Naive thymus-derived CD8-positive, alpha-beta T cell (primary cell): ENCODE results near the gene DDX11. TPM values are rescaled to one million over a fixed set of nuclear protein-coding genes. Genes with fewer than 3 reads are reported as not detected.
A peak's percentile ranks its signal among the peaks of the same experiment; 100 is the strongest.
"Not testable (repeated sequence)": the region's sequence is repeated elsewhere in the genome, so short reads cannot be mapped to it uniquely, and the experiment has no call there.

Source experiments
- ATAC-seq, 2 donors: fragments of 150-1000 bp; cut with Tn5 transposase in 1 of 2; sonication (Bioruptor Pico), chemical (Tn5 transposase) in 1 of 2; 1 replicate in 1 of 2; 2 replicates in 1 of 2; pipeline ENCODE4 v1.10.0; 2021; ENCODE audit warnings: mild to moderate bottlenecking in 2 of 2, moderate library complexity in 2 of 2
- POLR2A ChIA-PET: fragments of 350-600 bp; sonication (Branson Sonifier 250); formaldehyde crosslinking; loops from one replicate; lab custom pipeline; 2021; ENCODE audit warnings: antibody characterized with exemption; lab: Charles Lee
- DNase-seq, 10 donors: peaks; one replicate each; pipeline versions ENCODE4 v3.0.0 to v3.0.0-alpha.2; 2020 to 2022
- H3K27ac Mint-ChIP-seq, 10 donors: one replicate each; pipeline ENCODE4 v1.8.0; 2020 to 2022; ENCODE audit warnings: mild to moderate bottlenecking in 10 of 10, mixed read lengths in 10 of 10, moderate library complexity in 4 of 10, inconsistent platforms in 1 of 10
- H3K27me3 Mint-ChIP-seq, 5 donors: one replicate each; pipeline ENCODE4 v1.8.0; 2021 to 2022; ENCODE audit warnings: mixed read lengths in 5 of 5
- H3K36me3 Mint-ChIP-seq, 3 donors: one replicate each; pipeline ENCODE4 v1.8.0; 2020 to 2022; ENCODE audit warnings: mixed read lengths in 3 of 3, mild to moderate bottlenecking in 2 of 3, inconsistent platforms in 1 of 3
- H3K4me1 Mint-ChIP-seq, 4 donors: one replicate each; pipeline ENCODE4 v1.8.0; 2021 to 2022; ENCODE audit warnings: mixed read lengths in 4 of 4
- H3K4me3 Mint-ChIP-seq, 10 donors: one replicate each; pipeline ENCODE4 v1.8.0; 2020 to 2022; ENCODE audit warnings: mild to moderate bottlenecking in 10 of 10, mixed read lengths in 10 of 10, moderate library complexity in 6 of 10, inconsistent platforms in 1 of 10
- H3K9me3 Mint-ChIP-seq, 9 donors: one replicate each; pipeline ENCODE4 v1.8.0; 2020 to 2022; ENCODE audit warnings: mixed read lengths in 9 of 9, mild to moderate bottlenecking in 3 of 9, inconsistent platforms in 1 of 9, moderate library complexity in 1 of 9
- polyA plus RNA-seq, 3 donors: library from polyadenylated mRNA; unstranded; fragments of 300-500 nt; fragmentation: Illumina TruSeq; gene quantifications; one replicate each; pipeline ENCODE4 v1.2.3, GENCODE V29; 2021
- total RNA-seq, 8 experiments: library from RNA in 2 of 8; stranded (reverse) in 2 of 8; gene quantifications; one replicate each; pipeline ENCODE4 v1.2.3 and lab custom pipeline; 2021 to 2026

The DDX11 gene
- total and polyA plus RNA-seq, 5 experiments from 2014 or later: 2.4 to 141 (median 24.2) TPM

DNA sequence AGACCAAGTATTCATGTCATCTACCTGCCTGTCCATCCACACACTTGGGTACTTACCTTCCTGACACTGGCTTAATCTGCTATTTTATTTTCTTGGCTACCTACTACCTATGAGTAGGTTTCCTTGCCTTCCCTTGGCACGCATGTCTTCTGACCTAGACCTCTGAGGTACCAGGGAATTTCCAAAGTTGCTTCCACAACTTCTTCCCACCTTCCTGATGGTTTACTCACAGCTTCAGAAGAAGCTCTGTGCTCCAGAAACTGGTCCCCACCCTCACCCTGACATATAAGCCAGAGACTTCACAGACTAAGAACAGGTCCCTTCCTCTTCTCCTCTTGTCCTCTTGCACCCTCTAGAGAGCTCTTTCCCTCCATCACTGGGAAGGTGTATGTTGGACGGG is 35.7 kb upstream of the DDX11 start:
- peaks cover 3 to 26% (median 13%) of the 10 kb centered on the region in 5 donors for H3K27me3 Mint-ChIP-seq
- no peaks in the 10 kb centered on the region for H3K9me3 Mint-ChIP-seq
- POLR2A ChIA-PET: no interaction called here
- H3K27ac Mint-ChIP-seq: no peak overlapping the region
- no peak overlapping the region for H3K4me3 Mint-ChIP-seq
- DNase-seq (no peak), ATAC-seq (no peak)
- H3K36me3 Mint-ChIP-seq: no peaks in the 10 kb centered on the region
- no peaks in the 10 kb centered on the region for H3K4me1 Mint-ChIP-seq

GRCh38 chr12:31041033-31041564 is 32.6 kb upstream of the DDX11 start:
- H3K9me3 Mint-ChIP-seq: peaks cover 0 to 1% (median 0%) of the 10 kb centered on the region in 9 donors
- no peaks in the 10 kb centered on the region for H3K4me1 Mint-ChIP-seq
- H3K27me3 Mint-ChIP-seq: peaks cover 0 to 19% (median 4%) of the 10 kb centered on the region in 5 donors
- H3K4me3 Mint-ChIP-seq: no peak overlapping the region
- ATAC-seq (no peak), DNase-seq (no peak)
- POLR2A ChIA-PET: no interaction called here
- no peaks in the 10 kb centered on the region for H3K36me3 Mint-ChIP-seq
- H3K27ac Mint-ChIP-seq: no peak overlapping the region

- H3K4me3 Mint-ChIP-seq, H3K27ac Mint-ChIP-seq, DNase-seq, POLR2A ChIA-PET, H3K36me3 Mint-ChIP-seq, H3K27me3 Mint-ChIP-seq, ATAC-seq, H3K9me3 Mint-ChIP-seq: not testable (repeated sequence)
- H3K4me1 Mint-ChIP-seq: peaks cover 5 to 12% (median 7%) of the 10 kb centered on the region in 4 donors
These were observed 23.5 kb upstream of the DDX11 start for GRCh38 chr12:31050143-31050542.

- H3K27me3 Mint-ChIP-seq, H3K9me3 Mint-ChIP-seq, H3K4me3 Mint-ChIP-seq, POLR2A ChIA-PET, ATAC-seq, H3K36me3 Mint-ChIP-seq, DNase-seq: not testable (repeated sequence)
- peak overlapping the region in 2 of 10 donors; percentile 20 to 56 for H3K27ac Mint-ChIP-seq
- peaks cover 5 to 12% (median 7%) of the 10 kb centered on the region in 4 donors for H3K4me1 Mint-ChIP-seq
These were observed 23.1 kb upstream of the DDX11 start for GRCh38 chr12:31050548-31050947.

GRCh38 chr12:31051692-31052091 is 22.0 kb upstream of the DDX11 start:
- H3K27me3 Mint-ChIP-seq, H3K9me3 Mint-ChIP-seq, POLR2A ChIA-PET, H3K36me3 Mint-ChIP-seq: not testable (repeated sequence)
- peaks cover 5 to 12% (median 7%) of the 10 kb centered on the region in 4 donors for H3K4me1 Mint-ChIP-seq
- peak overlapping the region in 1 of 10 donors; percentile 12 for H3K4me3 Mint-ChIP-seq
- ATAC-seq (peak in 1 of 2 donors; percentile 61), DNase-seq (peak in 1 of 10 donors; percentile 6)
- H3K27ac Mint-ChIP-seq: peak overlapping the region in 4 of 10 donors; percentile 9 to 68 (median 30)

DNA sequence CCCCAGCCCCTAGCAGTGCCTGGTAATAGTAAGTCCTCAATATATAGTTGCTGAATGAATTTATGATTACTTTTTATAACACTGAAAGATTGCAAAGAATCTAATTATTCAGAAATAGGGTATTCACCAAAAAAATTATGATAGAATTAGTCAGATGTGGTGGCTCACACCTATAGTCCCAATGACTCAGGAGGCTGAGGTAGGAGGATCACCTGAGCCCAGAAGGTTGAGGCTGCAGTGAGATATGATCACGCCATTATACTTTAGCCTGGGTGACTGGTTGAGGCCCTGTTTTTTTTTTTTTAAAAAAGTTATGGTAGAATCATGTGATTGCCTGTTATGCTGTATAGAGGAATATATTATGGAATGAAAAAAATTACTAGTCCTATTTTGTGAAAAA is 21.5 kb upstream of the DDX11 start:
- H3K36me3 Mint-ChIP-seq, H3K4me3 Mint-ChIP-seq, POLR2A ChIA-PET, H3K27ac Mint-ChIP-seq, DNase-seq, H3K27me3 Mint-ChIP-seq, H3K9me3 Mint-ChIP-seq, ATAC-seq: not testable (repeated sequence)
- H3K4me1 Mint-ChIP-seq: peaks cover 5 to 12% (median 7%) of the 10 kb centered on the region in 4 donors

- H3K27me3 Mint-ChIP-seq, DNase-seq, ATAC-seq, H3K4me3 Mint-ChIP-seq, POLR2A ChIA-PET, H3K36me3 Mint-ChIP-seq, H3K27ac Mint-ChIP-seq, H3K9me3 Mint-ChIP-seq: not testable (repeated sequence)
- H3K4me1 Mint-ChIP-seq: peaks cover 5 to 12% (median 8%) of the 10 kb centered on the region in 4 donors
These were observed 20.8 kb upstream of the DDX11 start for GRCh38 chr12:31052666-31053439.

- H3K9me3 Mint-ChIP-seq, POLR2A ChIA-PET, DNase-seq, H3K36me3 Mint-ChIP-seq, H3K27me3 Mint-ChIP-seq, H3K27ac Mint-ChIP-seq, H3K4me3 Mint-ChIP-seq, ATAC-seq: not testable (repeated sequence)
- H3K4me1 Mint-ChIP-seq: peaks cover 5 to 12% (median 8%) of the 10 kb centered on the region in 4 donors
These were observed 19.7 kb upstream of the DDX11 start for GRCh38 chr12:31053944-31054343.

DNA sequence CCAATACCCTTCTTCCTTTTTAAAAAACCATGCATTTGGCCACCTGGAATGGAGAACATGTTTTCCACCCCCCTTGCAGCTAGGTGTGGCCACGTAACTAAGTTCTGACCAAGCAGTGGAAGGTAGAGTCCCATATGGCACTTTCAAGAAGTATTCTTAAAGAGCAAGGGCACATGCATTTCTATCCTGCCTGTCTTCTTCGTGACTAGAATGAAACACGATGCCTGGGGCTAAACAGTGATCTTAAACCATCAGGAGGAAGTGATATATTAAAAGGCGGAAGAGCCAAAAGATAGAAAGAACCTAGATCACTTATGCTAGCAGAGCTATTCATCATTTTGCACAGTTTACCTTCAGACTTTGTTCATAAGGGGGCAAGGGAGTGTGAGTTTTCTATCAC is 16.0 kb upstream of the DDX11 start:
- H3K4me3 Mint-ChIP-seq: no peak overlapping the region
- POLR2A ChIA-PET: no interaction called here
- no peaks in the 10 kb centered on the region for H3K9me3 Mint-ChIP-seq
- peaks cover 0 to 4% (median 2%) of the 10 kb centered on the region in 3 donors for H3K36me3 Mint-ChIP-seq
- H3K27me3 Mint-ChIP-seq: peaks cover 0 to 3% (median 0%) of the 10 kb centered on the region in 5 donors
- no peak overlapping the region for H3K27ac Mint-ChIP-seq
- no peak for ATAC-seq
- H3K4me1 Mint-ChIP-seq: peaks cover 0 to 2% (median 0%) of the 10 kb centered on the region in 4 donors
- DNase-seq: no peak

GRCh38 chr12:31066196-31066595 is 7.5 kb upstream of the DDX11 start:
- H3K27ac Mint-ChIP-seq, H3K36me3 Mint-ChIP-seq, DNase-seq, H3K4me3 Mint-ChIP-seq, ATAC-seq, H3K27me3 Mint-ChIP-seq, H3K9me3 Mint-ChIP-seq, H3K4me1 Mint-ChIP-seq, POLR2A ChIA-PET: not testable (repeated sequence)

GRCh38 chr12:31067656-31068055 is 6.0 kb upstream of the DDX11 start:
- DNase-seq, H3K27me3 Mint-ChIP-seq, ATAC-seq, H3K27ac Mint-ChIP-seq, H3K4me1 Mint-ChIP-seq, H3K9me3 Mint-ChIP-seq, H3K36me3 Mint-ChIP-seq, H3K4me3 Mint-ChIP-seq, POLR2A ChIA-PET: not testable (repeated sequence)

GRCh38 chr12:31070971-31071740 is 2.5 kb upstream of the DDX11 start:
- H3K4me1 Mint-ChIP-seq: peaks cover 10 to 27% (median 26%) of the 10 kb centered on the region in 4 donors
- not testable (repeated sequence) for H3K36me3 Mint-ChIP-seq, H3K4me3 Mint-ChIP-seq, DNase-seq, H3K27me3 Mint-ChIP-seq, H3K9me3 Mint-ChIP-seq, ATAC-seq, H3K27ac Mint-ChIP-seq
- POLR2A ChIA-PET: interaction anchor here (0.8 kb wide), 1 partner anchor 375 kb away, joined by 4 read pairs; the partner anchor contains the start of gene IPO8

- H3K27me3 Mint-ChIP-seq, H3K9me3 Mint-ChIP-seq, ATAC-seq, H3K36me3 Mint-ChIP-seq, POLR2A ChIA-PET: not testable (repeated sequence)
- Mint-ChIP-seq H3K4me1 (peaks cover 10 to 43% (median 31%) of the 10 kb centered on the region in 4 donors), H3K4me3 (peak overlapping the region; percentile 95 to 100 (median 98)), H3K27ac (peak overlapping the region in 7 of 10 donors; percentile 22 to 99 (median 96))
- DNase-seq: peak in 1 of 10 donors; percentile 5
These were observed 698 bp upstream of the DDX11 start for GRCh38 chr12:31072962-31073361.
